Natural killer cell (primary cell): Measurements from ENCODE around the gene TUBA1C. TPM values are rescaled to one million over a fixed set of nuclear protein-coding genes. Genes with fewer than 3 reads are reported as not detected.

Experiments
- ATAC-seq, 3 donors: fragments of 150-1000 bp in 2 of 3; fragments of 200-7000 bp in 1 of 3; cut with Tn5 transposase; 1 replicate in 1 of 3; 2 replicates in 2 of 3; pipeline ENCODE4 v1.10.0; 2021; ENCODE audit warnings: mild to moderate bottlenecking in 2 of 3, moderate library complexity in 2 of 3
- DNase-seq, 2 donors: peaks; one replicate each; pipeline versions ENCODE4 v3.0.0 to v3.0.0-alpha.2; 2013 to 2021; ENCODE audit warnings: mixed read lengths in 1 of 2
- H3K27ac ChIP-seq: one replicate; pipeline ENCODE4 v1.5.1; 2013; ENCODE audit warnings: mild to moderate bottlenecking, low read length
- H3K27me3 ChIP-seq: one replicate; pipeline ENCODE4 v1.6.1; 2013; ENCODE audit warnings: low read length; ENCODE audit not compliant: control insufficient read depth, insufficient read depth
- H3K36me3 ChIP-seq: one replicate; pipeline ENCODE4 v1.6.1; 2013; ENCODE audit warnings: low read length; ENCODE audit not compliant: control insufficient read depth, insufficient read depth
- H3K4me1 ChIP-seq: one replicate; pipeline ENCODE4 v1.6.1; 2013; ENCODE audit warnings: low read length; ENCODE audit not compliant: control insufficient read depth, insufficient read depth
- H3K4me3 ChIP-seq: one replicate; pipeline ENCODE4 v1.5.1; 2013; ENCODE audit warnings: low read length
- H3K9me3 ChIP-seq: one replicate; pipeline ENCODE4 v1.6.1; 2013; ENCODE audit warnings: low read length; ENCODE audit not compliant: control insufficient read depth, insufficient read depth
- H3K27ac Mint-ChIP-seq, 2 donors: one replicate each; pipeline ENCODE4 v1.8.0; 2022; ENCODE audit warnings: mild to moderate bottlenecking in 2 of 2, mixed read lengths in 2 of 2, moderate library complexity in 1 of 2
- H3K27me3 Mint-ChIP-seq, 2 donors: one replicate each; pipeline ENCODE4 v1.8.0; 2022; ENCODE audit warnings: low read depth in 2 of 2, mixed read lengths in 2 of 2
- H3K36me3 Mint-ChIP-seq: one replicate; pipeline ENCODE4 v1.8.0; 2022; ENCODE audit warnings: mixed read lengths
- H3K4me1 Mint-ChIP-seq, 2 donors: one replicate each; pipeline ENCODE4 v1.8.0; 2022; ENCODE audit warnings: mixed read lengths in 2 of 2
- H3K4me3 Mint-ChIP-seq: one replicate; pipeline ENCODE4 v1.8.0; 2022; ENCODE audit warnings: mild to moderate bottlenecking, moderate library complexity, mixed read lengths
- H3K9me3 Mint-ChIP-seq, 2 donors: one replicate each; pipeline ENCODE4 v1.8.0; 2022; ENCODE audit warnings: mixed read lengths in 2 of 2
- CTCF ChIP-seq: fragments of 200-600 bp; IDR thresholded peaks from one replicate; pipeline ENCODE4 v1.8.0; 2022; ENCODE audit warnings: antibody characterized with exemption
- WGBS: methylation state at CpG from one replicate; pipeline ENCODE4 v1.1.7; 2013; ENCODE audit warnings: missing lambda C conversion rate; ENCODE audit not compliant: insufficient coverage; 5-methylcytosine and 5-hydroxymethylcytosine counted together
- intact Hi-C: fragments of 100-400 bp; cut with micrococcal nuclease; formaldehyde crosslinking; loops from one replicate; pipeline ENCODE4 v1.14.2; 2022
- total RNA-seq, 4 donors: library from RNA; stranded (reverse); fragments of 120-200 nt in 1 of 4; gene quantifications; one replicate each; pipeline versions ENCODE4 v1.2.3 to v1.2.4, GENCODE V29; 2013 to 2022

Gene TUBA1C
- total RNA-seq, 3 donors from 2014 or later (not counting 1 experiment from before 2014, with no cell fraction given): 19.0 to 39.6 (median 24.9) TPM

DNA sequence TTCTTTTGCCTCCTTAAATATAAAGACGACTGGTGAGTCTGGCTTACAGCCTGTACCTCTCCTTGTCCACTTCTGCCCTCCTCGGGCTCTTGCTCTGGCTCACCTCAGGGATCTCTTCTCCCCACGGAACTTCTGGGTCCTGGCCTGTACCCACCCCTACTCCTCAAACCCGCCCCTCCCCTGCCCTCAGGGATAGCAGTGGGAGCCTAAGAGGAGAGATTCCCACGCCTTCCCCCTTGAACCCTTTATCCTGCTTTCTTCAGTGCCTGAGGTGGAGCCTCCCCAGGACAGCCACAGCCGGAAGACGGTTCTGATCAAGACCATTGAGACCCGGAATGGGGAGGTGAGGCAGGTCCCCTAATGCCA is 32.8 kb downstream of the TUBA1C start:
- 23% methylated on average over 8 of the region's 8 CpGs for WGBS
- Mint-ChIP-seq H3K27me3 (peaks cover 31 to 54% of the 10 kb centered on the region in 2 donors), H3K4me3 (no peak overlapping the region), H3K36me3 (no peaks in the 10 kb centered on the region), H3K27ac (no peak overlapping the region), H3K4me1 (peaks cover 0 to 12% of the 10 kb centered on the region in 2 donors), H3K9me3 (no peaks in the 10 kb centered on the region)
- Histone ChIP-seq H3K9me3 (no peaks in the 10 kb centered on the region), H3K27ac (no peak overlapping the region), H3K27me3 (peaks cover 47% of the 10 kb centered on the region), H3K4me3 (no peak overlapping the region), H3K4me1 (peaks cover 18% of the 10 kb centered on the region), H3K36me3 (no peaks in the 10 kb centered on the region)
- DNase-seq (no peak), ATAC-seq (no peak)
- intact Hi-C loops: no loop called here
- no peak for TF ChIP-seq CTCF

DNA sequence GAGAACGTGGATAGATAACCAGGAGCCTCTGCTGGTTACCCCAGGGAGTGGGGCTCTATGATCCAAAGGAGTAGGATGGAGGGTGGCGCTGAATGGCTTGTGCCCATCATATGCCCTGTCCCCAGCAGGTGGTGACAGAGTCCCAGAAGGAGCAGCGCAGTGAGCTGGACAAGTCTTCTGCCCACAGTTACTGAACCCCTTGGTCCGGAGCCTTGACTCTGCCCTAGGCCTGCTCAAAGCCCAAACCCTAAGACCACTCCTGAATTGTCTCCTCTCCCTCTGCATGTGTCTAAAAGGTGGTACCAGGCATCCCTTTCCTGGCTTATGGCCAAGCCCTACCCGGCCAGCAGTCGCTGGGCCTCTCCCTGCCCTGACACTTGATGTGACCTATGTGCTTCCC is 33.3 kb downstream of the TUBA1C start:
- Mint-ChIP-seq H3K27me3 (peaks cover 36 to 57% of the 10 kb centered on the region in 2 donors), H3K4me3 (no peak overlapping the region), H3K4me1 (peaks cover 0 to 12% of the 10 kb centered on the region in 2 donors), H3K9me3 (no peaks in the 10 kb centered on the region), H3K27ac (no peak overlapping the region), H3K36me3 (no peaks in the 10 kb centered on the region)
- Histone ChIP-seq H3K4me1 (peaks cover 18% of the 10 kb centered on the region), H3K9me3 (no peaks in the 10 kb centered on the region), H3K4me3 (no peak overlapping the region), H3K36me3 (no peaks in the 10 kb centered on the region), H3K27me3 (peaks cover 47% of the 10 kb centered on the region), H3K27ac (no peak overlapping the region)
- TF ChIP-seq CTCF: no peak
- ATAC-seq (no peak), DNase-seq (no peak)
- 43% methylated on average over 6 of the region's 6 CpGs for WGBS
- intact Hi-C loops: no loop called here

DNA sequence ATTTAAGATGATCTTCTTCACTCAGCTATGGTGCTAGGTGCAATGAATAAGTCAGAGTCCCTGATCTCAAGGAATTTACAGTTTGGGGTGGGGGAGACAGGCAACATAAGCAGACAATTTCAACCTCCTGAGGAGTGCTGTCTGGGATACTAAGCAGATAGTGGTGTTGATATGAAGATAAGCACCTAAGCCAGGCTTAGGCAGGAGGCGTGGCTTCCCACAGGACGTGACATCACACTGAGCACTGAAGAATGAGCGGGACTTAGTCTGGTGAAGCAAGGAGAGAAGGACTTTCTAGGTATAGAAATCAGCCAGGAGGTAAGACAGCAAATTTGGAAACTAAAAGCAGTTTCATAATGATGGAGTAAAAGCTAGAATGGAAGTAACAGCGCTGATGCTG is 36.9 kb downstream of the TUBA1C start:
- 71% methylated on average over 4 of the region's 4 CpGs for WGBS
- DNase-seq (no peak), ATAC-seq (no peak)
- Mint-ChIP-seq H3K9me3 (no peaks in the 10 kb centered on the region), H3K27ac (no peak overlapping the region), H3K27me3 (peaks cover 46 to 51% of the 10 kb centered on the region in 2 donors), H3K4me1 (peaks cover 0 to 12% of the 10 kb centered on the region in 2 donors), H3K36me3 (no peaks in the 10 kb centered on the region), H3K4me3 (no peak overlapping the region)
- TF ChIP-seq CTCF: no peak
- intact Hi-C loops: no loop called here
- no peak overlapping the region for H3K4me3 ChIP-seq
- no peak overlapping the region for H3K27ac ChIP-seq
- H3K27me3 ChIP-seq: peaks cover 22% of the 10 kb centered on the region
- peaks cover 6% of the 10 kb centered on the region for H3K4me1 ChIP-seq
- no peaks in the 10 kb centered on the region for H3K9me3 ChIP-seq
- H3K36me3 ChIP-seq: no peaks in the 10 kb centered on the region

GRCh38 chr12:49304161-49304560 is 39.3 kb downstream of the TUBA1C start:
- Mint-ChIP-seq H3K27me3 (peaks cover 39 to 55% of the 10 kb centered on the region in 2 donors), H3K9me3 (no peaks in the 10 kb centered on the region), H3K4me1 (peaks cover 0 to 5% of the 10 kb centered on the region in 2 donors), H3K27ac (no peak overlapping the region), H3K36me3 (no peaks in the 10 kb centered on the region), H3K4me3 (no peak overlapping the region)
- DNase-seq (no peak), ATAC-seq (no peak)
- H3K4me3 ChIP-seq: no peak overlapping the region
- no peak overlapping the region for H3K27ac ChIP-seq
- intact Hi-C loops: no loop called here
- H3K27me3 ChIP-seq: peaks cover 4% of the 10 kb centered on the region
- WGBS: 91% methylated on average over 2 of the region's 2 CpGs
- TF ChIP-seq CTCF: no peak
- no peaks in the 10 kb centered on the region for H3K4me1 ChIP-seq
- no peaks in the 10 kb centered on the region for H3K36me3 ChIP-seq
- H3K9me3 ChIP-seq: no peaks in the 10 kb centered on the region
